Adipocyte (in vitro differentiated cells): ENCODE results near the gene PCAT6.
A peak's percentile ranks its signal among the peaks of the same experiment; 100 is the strongest.
"Not testable (repeated sequence)": the region's sequence is repeated elsewhere in the genome, so short reads cannot be mapped to it uniquely, and the experiment has no call there.

Experiments
- DNase-seq: peaks from one replicate; pipeline ENCODE4 v3.0.0-alpha.2; 2015; ENCODE audit warnings: low read depth
- H3K27me3 ChIP-seq: replicated peaks from 2 replicates; pipeline ENCODE4 v1.7.0; 2013; ENCODE audit warnings: mild to moderate bottlenecking, low read length, moderate library complexity; ENCODE audit not compliant: control insufficient read depth, insufficient read depth
- H3K36me3 ChIP-seq: 2 replicates; pipeline ENCODE4 v1.7.0; 2013; ENCODE audit warnings: low read length, mild to moderate bottlenecking, moderate library complexity; ENCODE audit not compliant: control insufficient read depth, insufficient read depth, severe bottlenecking
- H3K4me1 ChIP-seq: 2 replicates; pipeline ENCODE4 v1.7.0; 2013; ENCODE audit warnings: mild to moderate bottlenecking, low read length, moderate library complexity; ENCODE audit not compliant: control insufficient read depth, insufficient read depth
- H3K4me3 ChIP-seq: 2 replicates; pipeline ENCODE4 v1.7.0; 2013; ENCODE audit warnings: mild to moderate bottlenecking, low read length, moderate library complexity
- H3K9ac ChIP-seq: 2 replicates; pipeline ENCODE4 v1.7.0; 2013; ENCODE audit warnings: mild to moderate bottlenecking, low read length, moderate library complexity
- H3K9me3 ChIP-seq: 2 replicates; pipeline ENCODE4 v1.7.0; 2013; ENCODE audit warnings: mild to moderate bottlenecking, low read length, moderate library complexity; ENCODE audit not compliant: control insufficient read depth

PCAT6 gene

GRCh38 chr1:202810615-202811295 is at the start of gene PCAT6:
Gene PCAT6, plus strand, starts transcription at chr1:202810954.
- Histone ChIP-seq H3K9me3 (no peaks in the 10 kb centered on the region), H3K27me3 (no peaks in the 10 kb centered on the region), H3K4me1 (peaks cover 28% of the 10 kb centered on the region), H3K9ac (peak within 1 kb of the TSS; percentile 91), H3K4me3 (peak within 1 kb of the TSS; percentile 91), H3K36me3 (no peaks in the 10 kb centered on the region)
- DNase-seq: peak; percentile 99

- no peak for DNase-seq
- H3K4me3 ChIP-seq: no peak overlapping the region
- H3K36me3 ChIP-seq: peaks cover 86% of the 10 kb centered on the region
- H3K27me3 ChIP-seq: no peaks in the 10 kb centered on the region
- peaks cover 20% of the 10 kb centered on the region for H3K4me1 ChIP-seq
- H3K9ac ChIP-seq: peak overlapping the region; percentile 30
- no peaks in the 10 kb centered on the region for H3K9me3 ChIP-seq
Measured at GRCh38 chr1:202762019-202762418, 48.7 kb upstream of the PCAT6 start.

- Histone ChIP-seq H3K4me1 (peaks cover 19% of the 10 kb centered on the region), H3K27me3 (no peaks in the 10 kb centered on the region), H3K9me3 (no peaks in the 10 kb centered on the region), H3K9ac (no peak overlapping the region), H3K36me3 (peaks cover 64% of the 10 kb centered on the region), H3K4me3 (no peak overlapping the region)
- no peak for DNase-seq
Measured at GRCh38 chr1:202765721-202766120, 45.0 kb upstream of the PCAT6 start.

GRCh38 chr1:202770135-202770534 is 40.6 kb upstream of the PCAT6 start:
- Histone ChIP-seq H3K4me1 (peaks cover 5% of the 10 kb centered on the region), H3K27me3 (no peaks in the 10 kb centered on the region), H3K36me3 (peaks cover 65% of the 10 kb centered on the region), H3K4me3 (no peak overlapping the region), H3K9me3 (no peaks in the 10 kb centered on the region), H3K9ac (no peak overlapping the region)
- DNase-seq: no peak

- Histone ChIP-seq H3K9me3 (no peaks in the 10 kb centered on the region), H3K4me1 (no peaks in the 10 kb centered on the region), H3K36me3 (peaks cover 5% of the 10 kb centered on the region), H3K4me3 (no peak overlapping the region), H3K27me3 (no peaks in the 10 kb centered on the region), H3K9ac (no peak overlapping the region)
- no peak for DNase-seq
Measured at GRCh38 chr1:202781180-202781579, 29.6 kb upstream of the PCAT6 start.

- no peaks in the 10 kb centered on the region for H3K36me3 ChIP-seq
- no peak overlapping the region for H3K4me3 ChIP-seq
- DNase-seq: peak; percentile 29
Measured at GRCh38 chr1:202786804-202787203, 23.9 kb upstream of the PCAT6 start.

GRCh38 chr1:202788800-202789199 is 22.0 kb upstream of the PCAT6 start:
- no peaks in the 10 kb centered on the region for H3K27me3 ChIP-seq
- no peak for DNase-seq

More at GRCh38 chr1:202786804-202787203, 23.9 kb upstream of the PCAT6 start:
- no peaks in the 10 kb centered on the region for H3K9me3 ChIP-seq
- no peak overlapping the region for H3K9ac ChIP-seq
- H3K27me3 ChIP-seq: no peaks in the 10 kb centered on the region
- H3K4me1 ChIP-seq: no peaks in the 10 kb centered on the region

GRCh38 chr1:202791077-202791747 is 19.5 kb upstream of the PCAT6 start:
- H3K27me3 ChIP-seq: no peaks in the 10 kb centered on the region
- H3K4me1 ChIP-seq: no peaks in the 10 kb centered on the region
- H3K9ac ChIP-seq: no peak overlapping the region
- H3K4me3 ChIP-seq: no peak overlapping the region
- no peaks in the 10 kb centered on the region for H3K36me3 ChIP-seq
- DNase-seq: no peak
- no peaks in the 10 kb centered on the region for H3K9me3 ChIP-seq

More at GRCh38 chr1:202788800-202789199, 22.0 kb upstream of the PCAT6 start:
- Histone ChIP-seq H3K4me3 (no peak overlapping the region), H3K36me3 (no peaks in the 10 kb centered on the region), H3K9me3 (no peaks in the 10 kb centered on the region), H3K4me1 (no peaks in the 10 kb centered on the region), H3K9ac (no peak overlapping the region)

- DNase-seq: peak; percentile 69
- H3K27me3 ChIP-seq: no peaks in the 10 kb centered on the region
- H3K4me1 ChIP-seq: no peaks in the 10 kb centered on the region
- no peaks in the 10 kb centered on the region for H3K9me3 ChIP-seq
- peaks cover 3% of the 10 kb centered on the region for H3K36me3 ChIP-seq
- H3K9ac ChIP-seq: no peak overlapping the region
- H3K4me3 ChIP-seq: no peak overlapping the region
Measured at GRCh38 chr1:202794051-202794740, 16.6 kb upstream of the PCAT6 start.

- not testable (repeated sequence) for H3K9ac ChIP-seq, H3K9me3 ChIP-seq, H3K4me3 ChIP-seq, DNase-seq, H3K27me3 ChIP-seq, H3K36me3 ChIP-seq, H3K4me1 ChIP-seq
Measured at GRCh38 chr1:202794931-202795330, 15.8 kb upstream of the PCAT6 start.

GRCh38 chr1:202796670-202797069 is 14.1 kb upstream of the PCAT6 start:
- Histone ChIP-seq H3K4me3 (no peak overlapping the region), H3K4me1 (no peaks in the 10 kb centered on the region), H3K27me3 (no peaks in the 10 kb centered on the region), H3K9me3 (no peaks in the 10 kb centered on the region), H3K9ac (no peak overlapping the region), H3K36me3 (peaks cover 3% of the 10 kb centered on the region)
- DNase-seq: no peak
